HG03066 (cell line): Measurements from ENCODE around the gene FHIT.
"Not testable (repeated sequence)": the region's sequence is repeated elsewhere in the genome, so short reads cannot be mapped to it uniquely, and the experiment has no call there.

ENCODE experiments used
- ATAC-seq: cut with Tn5 transposase; IDR thresholded peaks from one replicate; pipeline ENCODE4 v1.9.1; 2021; ENCODE audit warnings: low read depth; ENCODE audit not compliant: unreplicated experiment

The FHIT gene

GRCh38 chr3:60549863-60550262 is 701.4 kb downstream of the FHIT start:
- no peak for ATAC-seq

GRCh38 chr3:60542995-60543394 is 708.3 kb downstream of the FHIT start:
- no peak for ATAC-seq

- ATAC-seq = not testable (repeated sequence)
Observed at GRCh38 chr3:60539394-60539793, 711.9 kb downstream of the FHIT start.

DNA sequence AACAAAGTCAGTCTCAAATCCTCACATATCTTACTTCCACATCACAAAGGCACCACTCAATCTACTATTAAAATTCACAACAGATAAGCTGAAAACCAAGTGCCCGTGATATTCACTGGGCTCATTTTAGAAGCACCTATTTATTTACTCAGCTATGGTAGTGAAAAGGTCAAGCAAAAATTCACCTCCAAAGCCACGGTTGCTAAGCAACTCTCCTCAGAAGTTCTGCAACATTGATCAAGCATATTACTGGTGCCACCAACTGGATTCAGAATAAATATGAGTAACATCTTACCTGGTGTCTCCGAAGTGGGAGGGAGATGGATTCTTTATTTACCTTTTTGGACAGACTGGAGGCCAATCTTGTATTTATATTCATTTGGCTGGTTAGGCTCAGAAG is 714.8 kb downstream of the FHIT start:
- ATAC-seq = no peak

DNA sequence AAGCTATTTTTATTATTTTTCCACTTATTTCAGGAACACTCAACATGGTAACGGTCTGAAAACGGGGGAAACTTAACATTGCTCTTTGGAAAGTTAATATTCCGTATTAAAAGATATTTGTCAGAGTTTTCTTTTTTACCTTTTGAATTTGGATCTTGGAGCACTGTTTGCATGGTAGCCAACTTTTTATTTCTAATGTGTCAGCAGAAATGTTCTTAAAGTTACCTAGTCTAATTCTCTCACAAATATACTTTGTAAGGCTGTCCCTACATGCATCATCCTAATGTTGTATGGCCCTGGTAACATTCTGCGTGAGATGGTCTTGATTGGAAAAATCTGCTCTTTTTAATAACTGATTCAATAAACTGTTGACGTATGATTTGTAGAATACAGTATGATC is 719.5 kb downstream of the FHIT start:
- no peak for ATAC-seq

GRCh38 chr3:60528651-60529050 is 722.6 kb downstream of the FHIT start:
- no peak for ATAC-seq

- no peak for ATAC-seq
Observed at GRCh38 chr3:60523536-60523935, 727.7 kb downstream of the FHIT start.

GRCh38 chr3:60517134-60517533 is 734.1 kb downstream of the FHIT start:
- ATAC-seq = no peak

- no peak for ATAC-seq
Observed at GRCh38 chr3:60514866-60515265, 736.4 kb downstream of the FHIT start.

- no peak for ATAC-seq
Observed at GRCh38 chr3:60514085-60514649, 737.1 kb downstream of the FHIT start.

- ATAC-seq = no peak
Observed at GRCh38 chr3:60513241-60513640, 738.0 kb downstream of the FHIT start.

DNA sequence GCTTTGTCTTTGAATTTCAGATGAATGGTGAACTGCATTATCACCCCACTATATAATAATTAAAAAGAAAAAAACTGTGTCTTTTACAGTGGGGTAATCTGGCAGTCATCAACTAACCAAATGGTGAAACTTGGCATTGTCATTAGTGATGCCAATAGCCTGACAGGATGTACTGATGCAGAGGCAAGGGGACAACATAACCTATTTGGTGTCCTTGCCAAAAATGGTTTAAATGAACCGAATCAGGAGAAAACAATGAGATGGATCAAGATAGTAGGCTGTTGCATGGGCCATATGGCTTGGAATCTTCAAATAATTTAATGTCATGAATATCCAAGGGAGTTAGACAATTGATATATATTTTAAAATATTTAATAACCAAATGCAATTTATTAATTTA is 738.7 kb downstream of the FHIT start:
- ATAC-seq = no peak

GRCh38 chr3:60509471-60509870 is 741.8 kb downstream of the FHIT start:
- no peak for ATAC-seq

- no peak for ATAC-seq
Observed at GRCh38 chr3:60504827-60505457, 746.3 kb downstream of the FHIT start.

GRCh38 chr3:60501314-60501713 is 749.9 kb downstream of the FHIT start:
- no peak for ATAC-seq

DNA sequence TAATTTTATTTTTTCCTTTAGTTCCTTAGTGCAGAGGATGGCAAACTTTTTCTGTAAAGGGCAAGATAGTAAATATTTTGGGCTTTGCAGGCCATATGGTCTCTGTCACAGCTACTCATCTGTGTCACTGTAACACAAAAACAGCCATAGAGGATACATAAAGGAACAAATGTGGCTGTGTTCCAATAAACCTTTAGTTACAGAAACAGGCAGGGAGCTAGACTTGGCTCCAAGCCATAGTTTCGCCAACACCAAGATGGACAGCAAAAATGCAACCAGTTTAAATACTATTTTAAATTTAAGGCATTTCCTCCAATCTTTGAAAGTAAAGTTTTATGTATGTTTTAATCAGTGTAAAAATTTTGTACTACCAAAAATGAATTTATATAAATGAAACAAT is 753.4 kb downstream of the FHIT start:
- no peak for ATAC-seq

- ATAC-seq = no peak
Observed at GRCh38 chr3:60490992-60491391, 760.3 kb downstream of the FHIT start.

- ATAC-seq = no peak
Observed at GRCh38 chr3:60475096-60475495, 776.2 kb downstream of the FHIT start.

DNA sequence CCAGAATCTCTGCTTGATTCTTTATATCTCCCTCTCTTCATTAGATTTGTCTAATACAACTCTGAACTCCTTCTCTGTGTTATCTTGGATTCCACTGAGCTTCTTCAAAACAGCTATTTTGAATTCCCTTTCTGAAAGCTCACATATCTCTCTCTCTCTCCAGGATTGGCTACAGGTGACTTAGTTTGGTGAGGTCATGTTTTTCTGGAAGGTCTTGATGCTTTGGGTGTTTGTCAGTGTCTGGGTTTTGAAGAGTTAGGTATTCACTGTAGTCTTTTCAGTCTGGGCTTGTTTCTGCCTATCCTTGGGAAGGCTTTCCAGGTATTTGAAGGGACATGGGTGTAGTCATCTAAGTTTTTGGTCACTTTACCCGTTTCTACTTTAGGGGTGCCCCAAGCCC is 781.8 kb downstream of the FHIT start:
- no peak for ATAC-seq

DNA sequence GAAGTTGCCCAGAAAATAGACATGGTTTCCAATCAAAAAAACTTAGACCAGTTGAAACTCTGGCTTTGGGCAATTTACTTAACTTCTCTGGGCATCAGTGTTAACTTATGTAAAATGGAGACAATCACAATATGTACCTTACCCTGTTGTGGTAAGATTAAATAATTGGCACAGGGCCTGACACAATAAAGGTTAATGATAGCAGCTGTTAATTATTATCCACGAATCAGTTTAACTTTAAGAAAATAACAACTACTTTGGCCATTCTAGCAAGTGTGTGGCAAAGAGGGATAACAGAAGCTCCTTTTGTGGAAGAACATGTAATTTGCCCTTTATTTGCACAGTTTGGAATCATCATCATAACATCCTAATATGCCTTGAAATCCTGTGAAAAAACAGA is 787.6 kb downstream of the FHIT start:
- ATAC-seq = no peak

GRCh38 chr3:60461267-60461666 is 790.0 kb downstream of the FHIT start:
- ATAC-seq = no peak

GRCh38 chr3:60456180-60456579 is 795.1 kb downstream of the FHIT start:
- no peak for ATAC-seq

DNA sequence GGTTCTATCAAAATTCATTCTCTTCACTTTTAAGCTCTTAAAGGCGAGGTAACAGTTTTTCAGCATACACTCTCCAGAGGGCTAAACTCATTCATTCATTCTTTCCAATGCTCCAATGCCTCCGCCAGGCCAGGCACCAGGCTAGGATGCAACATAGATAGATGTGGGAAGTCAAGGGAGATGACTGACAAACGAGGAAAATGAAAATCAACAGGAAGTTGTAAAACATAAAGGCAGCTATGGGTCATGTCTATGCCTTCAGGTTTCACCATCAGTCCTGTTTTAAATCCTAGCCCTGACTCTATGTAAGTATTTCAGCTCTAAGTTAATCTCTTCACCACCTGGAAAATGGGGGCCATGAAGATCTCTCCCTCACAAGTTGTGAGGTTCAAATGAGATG is 797.9 kb downstream of the FHIT start:
- ATAC-seq = no peak
